Measurements from ENCODE around the gene MESD.
"Not testable (repeated sequence)": the region's sequence is repeated elsewhere in the genome, so short reads cannot be mapped to it uniquely, and the experiment has no call there.

MESD gene

GRCh38 chr15:80988148-80988796 lies 1.3 kb downstream of the MESD start:
- no peak for DNase-seq

- no peak for DNase-seq
Measured at GRCh38 chr15:80986487-80986886, 3.1 kb downstream of the MESD start.

GRCh38 chr15:80985981-80986380 lies 3.6 kb downstream of the MESD start:
- no peak for DNase-seq

- DNase-seq, result no peak
Measured at GRCh38 chr15:80984856-80985255, 4.8 kb downstream of the MESD start.

- DNase-seq, result no peak
Measured at GRCh38 chr15:80982839-80983238, 6.8 kb downstream of the MESD start.

- no peak for DNase-seq
Measured at GRCh38 chr15:80982205-80982604, 7.4 kb downstream of the MESD start.

- DNase-seq, result no peak
Measured at GRCh38 chr15:80979538-80980200, 9.9 kb downstream of the MESD start.

GRCh38 chr15:80978685-80979329 lies 10.8 kb downstream of the MESD start:
- DNase-seq, result no peak

GRCh38 chr15:80977627-80978036 lies 12.0 kb downstream of the MESD start:
- DNase-seq, result peak; percentile 58

- no peak for DNase-seq
Measured at GRCh38 chr15:80976851-80977250, 12.8 kb downstream of the MESD start.

GRCh38 chr15:80974914-80975313 lies 14.7 kb downstream of the MESD start:
- no peak for DNase-seq

GRCh38 chr15:80972276-80972675 lies 17.3 kb downstream of the MESD start:
- DNase-seq, result no peak

GRCh38 chr15:80971143-80971542 lies 18.5 kb downstream of the MESD start:
- no peak for DNase-seq

- DNase-seq, result no peak
Measured at GRCh38 chr15:80970658-80971057, 19.0 kb downstream of the MESD start.

- DNase-seq, result peak; percentile 32
Measured at GRCh38 chr15:80970018-80970657, 19.5 kb downstream of the MESD start.

GRCh38 chr15:80969316-80969715 lies 20.3 kb downstream of the MESD start:
- DNase-seq, result no peak

- DNase-seq, result no peak
Measured at GRCh38 chr15:80967991-80968510, 21.6 kb downstream of the MESD start.

GRCh38 chr15:80967451-80967850 lies 22.2 kb downstream of the MESD start:
- DNase-seq, result no peak

- DNase-seq, result no peak
Measured at GRCh38 chr15:80966431-80967197, 23.0 kb downstream of the MESD start.

- not testable (repeated sequence) for DNase-seq
Measured at GRCh38 chr15:80965454-80965853, 24.2 kb downstream of the MESD start.

- DNase-seq, result no peak
Measured at GRCh38 chr15:80958818-80959495, 30.7 kb downstream of the MESD start.

- DNase-seq, result no peak
Measured at GRCh38 chr15:80957976-80958375, 31.6 kb downstream of the MESD start.
